ENCODE results near the gene GIMD1.

- no peak for TF ChIP-seq POLR2A (IDR thresholded peaks at IDR 0.05)
- TF ChIP-seq, protein P1, sequence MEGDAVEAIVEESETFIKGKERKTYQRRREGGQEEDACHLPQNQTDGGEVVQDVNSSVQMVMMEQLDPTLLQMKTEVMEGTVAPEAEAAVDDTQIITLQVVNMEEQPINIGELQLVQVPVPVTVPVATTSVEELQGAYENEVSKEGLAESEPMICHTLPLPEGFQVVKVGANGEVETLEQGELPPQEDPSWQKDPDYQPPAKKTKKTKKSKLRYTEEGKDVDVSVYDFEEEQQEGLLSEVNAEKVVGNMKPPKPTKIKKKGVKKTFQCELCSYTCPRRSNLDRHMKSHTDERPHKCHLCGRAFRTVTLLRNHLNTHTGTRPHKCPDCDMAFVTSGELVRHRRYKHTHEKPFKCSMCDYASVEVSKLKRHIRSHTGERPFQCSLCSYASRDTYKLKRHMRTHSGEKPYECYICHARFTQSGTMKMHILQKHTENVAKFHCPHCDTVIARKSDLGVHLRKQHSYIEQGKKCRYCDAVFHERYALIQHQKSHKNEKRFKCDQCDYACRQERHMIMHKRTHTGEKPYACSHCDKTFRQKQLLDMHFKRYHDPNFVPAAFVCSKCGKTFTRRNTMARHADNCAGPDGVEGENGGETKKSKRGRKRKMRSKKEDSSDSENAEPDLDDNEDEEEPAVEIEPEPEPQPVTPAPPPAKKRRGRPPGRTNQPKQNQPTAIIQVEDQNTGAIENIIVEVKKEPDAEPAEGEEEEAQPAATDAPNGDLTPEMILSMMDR (IDR thresholded peaks at IDR 0.05) = no peak
These were observed 35.4 kb downstream of the GIMD1 start for GRCh38 chr4:106333186-106333585.
